EL (cell line): ENCODE measurements around the gene DHRS1.
"Not testable (repeated sequence)": the region's sequence is repeated elsewhere in the genome, so short reads cannot be mapped to it uniquely, and the experiment has no call there.

ENCODE experiments used
- DNase-seq: peaks from one replicate; pipeline ENCODE4 v3.0.0-alpha.2; 2016

Gene DHRS1

DNA sequence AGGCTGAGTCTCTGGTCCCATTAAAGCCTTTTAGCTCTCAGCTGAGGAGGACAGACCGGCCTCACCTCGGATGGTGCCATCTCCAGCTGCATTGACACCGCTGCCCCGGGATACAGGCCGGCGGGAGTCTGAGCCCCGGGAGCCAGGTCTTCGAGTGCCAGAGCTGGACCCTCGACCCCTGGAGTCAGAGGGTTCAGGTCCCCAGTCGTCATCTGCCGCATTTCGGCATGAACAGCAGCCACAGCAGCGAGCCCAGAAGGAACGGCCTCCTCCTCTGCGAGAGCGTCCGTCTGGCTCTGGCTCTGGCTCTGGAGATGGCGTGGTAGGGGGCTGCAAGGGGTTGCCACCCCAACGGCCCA is 37.6 kb downstream of the DHRS1 start:
- no peak for DNase-seq

DNA sequence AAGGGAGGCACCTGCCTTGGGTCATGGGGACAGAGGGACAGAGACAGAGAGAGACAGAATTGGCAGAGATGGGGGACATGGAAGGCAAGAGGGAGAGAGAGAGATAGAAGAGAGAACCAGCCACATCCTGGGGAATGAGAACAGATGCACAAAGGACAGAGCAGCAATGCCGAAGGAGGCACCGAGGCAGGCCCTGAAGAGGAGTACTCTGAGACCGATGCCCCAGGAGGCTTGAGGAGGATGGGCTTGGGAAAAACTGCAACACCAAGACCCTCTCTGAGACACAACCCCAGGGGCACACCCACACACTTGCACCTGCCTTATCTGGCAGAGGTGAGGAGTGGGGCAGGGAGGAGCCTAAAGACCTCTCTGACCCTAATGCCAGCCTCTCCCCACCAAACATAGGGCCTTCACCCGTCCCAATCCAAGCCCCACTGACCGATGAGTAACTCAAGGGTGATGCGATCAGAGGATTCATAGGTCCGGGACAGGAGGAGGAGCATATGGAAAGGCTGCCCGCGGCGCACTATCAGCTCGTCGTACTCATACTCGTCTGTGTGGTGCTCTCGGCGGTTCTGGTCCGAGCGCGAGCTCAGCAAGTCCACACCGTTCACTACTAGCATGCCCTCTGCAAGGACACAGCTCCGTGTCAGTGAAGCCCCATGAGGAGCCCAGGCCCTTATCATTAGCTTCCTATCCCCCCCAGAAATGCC is 38.2 kb downstream of the DHRS1 start:
- no peak for DNase-seq

DNA sequence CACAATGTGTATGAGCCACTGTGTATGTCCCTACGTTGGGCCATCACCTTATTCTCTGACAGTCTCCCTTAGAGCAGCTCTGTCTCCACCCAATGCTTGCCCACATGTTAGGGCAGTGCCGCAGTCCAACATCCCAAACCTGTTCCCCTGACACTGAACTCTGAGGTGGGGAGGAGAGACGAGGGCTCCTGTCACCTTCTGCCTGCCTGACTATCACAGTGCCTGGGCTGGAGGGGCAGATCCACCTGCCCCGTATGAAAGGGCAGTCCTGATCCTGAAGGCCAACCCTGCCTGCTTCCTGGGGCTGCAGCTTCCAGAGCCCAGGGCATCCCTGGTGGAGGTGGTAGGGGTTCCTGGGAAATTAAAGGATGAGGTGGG is 38.8 kb downstream of the DHRS1 start:
- DNase-seq = no peak

DNA sequence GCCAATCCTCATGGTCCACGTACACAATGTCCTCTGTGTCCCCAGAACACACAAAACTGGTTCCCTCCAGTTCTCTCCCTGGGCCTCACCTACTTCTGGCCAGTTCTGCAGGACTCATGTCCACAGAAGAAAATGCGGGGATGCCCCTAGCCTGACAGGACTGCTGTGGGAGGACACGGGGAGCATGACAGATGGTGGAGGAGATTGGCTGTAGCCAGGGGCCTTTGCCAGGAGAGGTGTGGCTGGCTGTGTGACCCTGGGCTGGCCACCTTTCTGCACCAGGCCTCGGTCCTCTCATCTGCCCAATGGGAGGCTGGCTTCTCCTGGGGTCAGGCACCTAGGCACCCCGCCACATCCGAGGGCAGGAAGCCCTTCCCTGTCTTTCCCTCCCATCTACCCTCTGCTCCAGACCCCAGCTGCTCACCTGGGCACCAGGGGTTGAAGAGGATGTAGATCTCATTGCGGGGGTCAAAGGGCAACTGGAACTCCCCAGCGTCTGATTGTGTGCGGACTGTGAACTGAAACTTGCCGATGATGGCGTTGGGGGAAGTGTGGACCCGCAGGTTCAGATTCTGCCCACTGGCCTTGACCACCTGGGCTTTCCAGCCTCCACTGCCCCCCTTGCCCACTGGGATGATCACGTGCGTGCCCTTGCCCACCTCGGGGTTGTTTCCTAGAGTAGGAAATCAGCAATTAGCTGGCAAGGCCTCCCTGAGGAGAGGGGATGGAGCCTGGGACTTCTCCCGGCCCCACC is 39.4 kb downstream of the DHRS1 start:
- DNase-seq = no peak

DNA sequence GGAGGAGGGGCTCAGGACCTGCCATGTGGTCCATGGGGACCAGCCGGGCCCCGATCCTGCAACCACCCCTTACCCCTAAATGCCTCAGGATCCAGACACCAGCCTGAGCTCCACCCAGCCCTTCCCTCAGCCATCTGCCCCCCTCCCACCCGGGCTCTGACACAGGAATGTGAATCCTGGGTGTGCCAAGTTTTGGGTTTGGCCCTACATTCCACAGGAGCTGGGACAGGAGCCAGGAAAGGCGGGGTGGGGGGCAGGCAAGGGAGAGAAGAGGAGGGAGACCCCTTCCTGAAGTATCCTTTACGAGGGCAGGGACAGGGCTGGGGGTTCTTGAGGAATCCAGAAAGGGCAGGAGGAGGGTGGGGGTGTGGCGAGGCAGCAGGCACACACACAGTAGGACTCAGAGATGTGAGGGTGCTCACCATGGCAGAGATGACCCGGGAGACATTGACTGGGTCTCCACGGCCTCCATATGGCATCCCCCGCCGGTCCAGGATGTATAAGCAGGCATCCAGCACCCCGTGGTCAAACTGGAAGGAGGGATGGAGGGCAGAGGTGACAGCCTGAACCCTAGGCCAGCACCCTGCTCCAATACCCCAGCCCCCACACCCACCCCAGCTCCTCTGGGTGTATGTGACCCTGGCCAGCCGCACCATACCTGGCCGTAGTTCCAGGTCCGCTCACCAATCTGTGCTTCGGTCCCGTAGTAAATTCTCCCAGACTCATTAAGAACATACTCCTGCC is 40.1 kb downstream of the DHRS1 start:
- DNase-seq = peak; percentile 75

DNA sequence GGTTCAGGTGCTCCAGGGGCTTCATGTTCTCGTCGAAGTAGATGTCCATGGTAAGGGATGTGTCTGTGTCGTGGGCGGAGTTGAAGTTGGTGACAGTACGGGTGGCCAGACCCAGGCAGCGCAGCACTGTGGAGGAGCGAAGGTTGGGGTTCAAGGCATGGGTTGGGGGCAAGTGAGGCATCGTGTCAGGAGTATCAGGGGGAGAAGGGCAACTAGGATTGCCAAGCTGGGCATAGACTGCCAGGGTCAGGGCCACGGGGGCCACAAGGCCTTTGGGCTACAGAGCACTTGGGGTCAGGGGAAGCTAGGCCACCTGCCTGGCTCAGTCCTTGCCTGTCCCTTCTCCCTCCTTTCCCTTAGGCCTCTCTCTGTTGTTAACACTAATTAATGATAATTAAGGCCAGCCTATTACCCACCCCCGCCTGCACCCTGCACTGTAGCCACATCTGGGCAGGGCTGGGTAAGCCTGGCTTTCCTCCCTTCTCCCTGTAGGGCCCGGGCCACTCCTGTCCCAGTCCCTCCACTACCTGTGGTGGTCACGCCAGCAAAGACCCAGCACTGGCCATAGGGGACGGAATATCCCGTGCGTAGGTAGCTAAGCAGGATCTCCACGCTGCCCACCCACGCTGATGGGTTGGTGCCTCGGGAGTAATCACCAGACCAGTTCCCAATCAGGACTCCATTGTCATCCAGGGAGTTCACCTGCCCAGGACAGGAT is 40.9 kb downstream of the DHRS1 start:
- no peak for DNase-seq

DNA sequence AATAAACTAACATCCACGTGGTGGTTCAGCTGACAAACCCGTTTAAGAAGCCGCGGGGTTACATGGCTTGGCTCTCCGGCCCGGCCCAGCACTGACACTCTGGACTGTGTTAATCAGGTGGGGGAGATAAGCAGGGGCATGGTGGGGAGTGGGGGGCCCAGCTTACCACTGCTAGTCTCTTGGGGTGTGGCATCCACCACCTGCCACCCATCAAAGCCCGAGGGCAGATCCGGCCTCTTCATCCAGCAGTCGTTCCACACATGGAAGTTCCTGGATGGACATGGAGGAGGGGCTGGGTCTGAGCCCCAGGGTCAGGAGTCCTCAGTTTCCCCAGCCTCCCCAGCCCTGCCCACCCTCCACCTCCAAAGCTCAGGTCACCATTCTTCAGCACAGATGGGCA is 41.5 kb downstream of the DHRS1 start:
- DNase-seq = no peak

DNA sequence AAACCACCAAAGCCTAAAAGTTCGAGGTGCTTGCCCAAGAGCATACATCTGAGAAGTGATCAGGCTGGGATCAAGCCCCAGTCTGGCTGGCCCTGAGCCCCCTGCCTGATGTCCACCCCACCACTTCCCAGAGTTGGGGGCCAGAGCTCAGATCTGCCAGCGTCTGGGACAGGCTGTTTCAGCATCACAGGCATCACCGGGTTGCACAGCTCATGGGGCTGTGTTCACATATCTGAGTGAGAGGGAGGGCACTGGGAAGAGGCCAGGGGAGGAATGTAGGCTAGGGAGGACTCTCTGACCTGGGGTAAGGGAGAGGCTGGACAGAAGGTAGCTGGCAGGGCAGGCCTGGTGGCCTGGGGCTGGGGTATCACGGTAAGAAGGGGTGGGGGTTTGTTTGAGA is 42.6 kb downstream of the DHRS1 start:
- DNase-seq = no peak

DNA sequence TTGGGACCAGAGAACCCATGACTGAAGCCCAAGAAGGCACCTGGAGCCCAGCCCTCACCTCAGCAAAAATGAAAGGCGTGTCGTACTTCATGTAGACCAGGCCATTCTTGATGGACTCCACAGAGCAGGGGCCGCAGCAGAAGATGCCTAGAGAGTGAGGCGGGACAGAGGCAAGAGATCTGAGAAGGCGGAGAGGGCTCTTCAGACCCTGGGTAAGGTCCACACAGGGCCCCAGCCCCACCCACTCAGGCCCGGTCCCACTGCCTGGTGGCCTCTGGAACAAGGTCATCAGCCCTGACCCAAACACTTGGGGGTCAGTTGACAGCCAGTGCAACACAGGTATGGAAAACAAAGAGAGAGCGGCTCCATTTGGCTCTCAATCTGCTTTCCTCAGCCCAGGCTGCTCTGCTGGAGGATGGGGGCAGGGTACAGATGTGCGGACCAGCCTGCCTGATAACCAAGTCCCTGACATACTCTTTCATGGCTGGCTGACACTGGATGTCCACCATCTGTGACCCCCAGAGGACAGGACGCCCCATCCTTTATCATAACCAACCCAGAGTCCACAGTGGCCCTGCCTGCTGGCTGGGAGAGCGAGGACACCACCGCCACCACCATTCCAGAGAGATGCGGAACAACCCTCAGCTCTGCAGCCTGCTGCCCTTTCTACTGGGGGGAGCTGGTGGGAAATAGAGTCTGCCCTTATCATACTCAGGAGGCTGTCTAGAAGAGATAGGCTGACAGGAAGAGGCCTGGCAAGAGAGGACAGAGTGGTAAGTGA is 43.5 kb downstream of the DHRS1 start:
- no peak for DNase-seq

DNA sequence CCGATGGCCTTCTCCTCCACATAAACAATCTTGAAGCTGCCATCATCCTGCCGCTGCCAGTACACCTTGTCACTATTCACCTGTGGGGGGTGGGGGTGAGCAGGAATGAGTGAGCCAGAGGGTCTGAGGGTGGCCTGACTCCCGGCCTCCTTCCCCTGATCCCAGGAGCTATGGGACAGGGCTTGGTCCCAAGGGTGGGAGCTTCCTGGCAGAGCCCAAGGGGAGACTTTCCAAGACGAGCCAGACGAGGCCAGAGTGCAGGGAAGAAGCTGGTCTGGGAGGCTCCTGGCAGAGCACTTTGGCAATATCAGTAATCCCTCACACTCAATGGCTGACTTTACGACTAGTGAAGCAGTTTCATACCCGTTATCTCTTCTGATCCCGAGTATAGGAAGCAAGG is 44.1 kb downstream of the DHRS1 start:
- no peak for DNase-seq

DNA sequence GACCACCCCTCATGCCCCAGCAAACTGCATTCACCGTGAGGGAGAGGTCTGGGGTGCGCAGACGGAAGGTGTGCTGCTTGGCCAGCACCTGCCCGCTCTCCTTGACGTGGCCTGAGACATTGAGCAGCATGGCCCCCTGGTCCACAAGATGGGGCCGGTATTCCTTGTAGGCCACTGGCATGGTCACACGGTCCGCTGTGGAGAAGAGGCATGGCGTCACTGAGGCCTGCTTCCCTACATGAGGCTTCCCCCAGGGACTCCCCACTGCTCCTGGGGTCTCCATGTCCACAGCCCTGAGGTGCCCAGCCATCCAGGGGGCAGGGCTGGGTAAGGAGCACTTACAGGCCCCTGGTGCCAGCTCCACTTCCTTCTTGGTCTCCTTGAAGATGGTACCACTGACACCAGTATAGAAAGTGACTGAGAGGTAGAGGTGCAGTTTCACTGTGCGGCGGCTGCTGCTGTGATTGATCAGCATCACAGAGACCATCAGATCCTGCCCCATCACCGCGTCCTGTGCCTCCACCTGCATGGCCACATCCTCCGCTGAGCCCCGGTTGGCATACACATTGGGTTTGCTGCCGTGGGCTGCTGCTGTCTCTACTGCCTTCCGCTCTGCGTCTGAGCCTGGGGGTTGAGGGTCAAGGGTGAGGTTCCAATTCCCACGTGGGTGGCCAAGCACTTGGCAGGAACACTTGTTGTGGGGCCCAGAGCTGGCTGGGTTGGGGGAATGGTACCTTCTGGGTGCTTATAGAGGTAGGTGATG is 44.8 kb downstream of the DHRS1 start:
- no peak for DNase-seq

DNA sequence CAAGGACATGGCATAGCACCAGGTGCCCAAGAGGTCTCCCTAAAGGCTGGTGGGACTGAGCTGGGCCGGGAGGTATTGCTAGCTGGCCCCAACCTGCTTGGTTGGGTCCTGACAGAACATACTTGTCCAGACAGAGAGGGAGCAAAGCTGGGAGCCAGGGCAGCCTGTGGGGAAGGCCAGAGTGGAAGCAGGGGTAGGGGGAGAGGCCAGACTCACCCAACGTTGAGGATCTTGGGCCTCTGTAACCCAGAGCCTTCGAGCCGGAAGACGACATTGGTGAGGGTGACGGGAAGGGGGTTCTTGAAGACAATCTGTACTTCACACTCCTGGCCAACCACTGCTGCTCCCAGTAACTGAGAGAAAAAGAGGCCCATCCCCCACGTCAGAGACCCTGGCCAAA is 45.6 kb downstream of the DHRS1 start:
- DNase-seq = no peak

DNA sequence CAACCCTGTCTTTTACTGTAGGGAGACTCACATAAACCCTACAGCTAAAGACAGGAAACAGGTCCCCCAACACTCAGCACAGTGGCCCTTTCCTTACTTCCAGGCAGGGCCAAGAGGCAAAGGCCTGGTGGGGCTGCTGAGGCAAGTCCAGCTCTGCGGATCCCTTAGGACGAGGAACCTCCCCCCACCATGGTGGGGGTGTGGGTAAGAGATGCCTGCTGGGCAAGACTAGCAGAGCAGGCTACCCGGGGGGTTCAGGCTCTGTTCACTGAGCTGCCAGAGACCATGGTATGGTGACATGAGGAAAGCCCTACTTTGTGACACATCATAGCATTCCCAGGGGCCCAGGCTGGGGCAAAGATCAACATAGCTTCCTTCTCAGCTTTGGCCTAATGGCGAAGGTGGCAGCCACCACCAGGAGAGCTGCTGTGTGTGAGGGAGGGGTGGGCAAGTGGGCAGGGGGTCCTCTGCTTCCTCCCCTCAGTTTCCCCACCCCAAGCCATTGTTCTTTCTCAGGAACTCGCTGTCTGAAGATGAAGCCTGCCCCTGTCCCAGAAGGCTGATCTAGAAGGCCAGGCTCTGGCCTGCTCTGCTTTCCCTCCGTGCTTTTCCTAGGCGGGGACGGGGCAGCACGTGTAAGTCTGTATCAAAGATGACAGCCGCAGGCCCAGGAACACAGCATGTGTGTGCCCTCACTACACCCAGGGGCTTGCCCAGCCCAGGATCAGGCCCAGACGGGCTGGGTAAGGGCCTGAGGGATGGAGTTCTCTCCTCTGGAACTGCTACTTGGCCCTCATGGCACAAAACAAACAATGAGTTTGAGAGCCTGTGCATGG is 47.1 kb downstream of the DHRS1 start:
- DNase-seq = no peak

DNA sequence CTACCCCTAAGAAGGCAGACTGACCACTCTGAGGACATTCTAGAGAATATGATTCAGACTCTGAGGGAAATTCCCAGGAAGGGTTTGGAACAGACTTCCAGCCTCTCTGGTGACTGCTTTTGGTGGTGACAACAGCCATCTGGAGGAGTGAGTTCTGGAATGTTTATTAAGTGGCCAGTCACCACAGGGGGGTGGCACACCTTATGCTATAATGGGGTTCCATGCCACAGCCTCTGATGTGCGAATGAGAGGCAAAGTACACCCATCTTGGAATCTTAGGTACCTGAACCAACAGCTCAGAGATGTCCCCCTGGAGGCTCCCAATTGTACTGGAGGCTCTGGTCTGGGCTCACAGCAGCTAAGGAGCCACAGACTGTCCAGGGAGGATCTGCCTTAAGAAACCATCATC is 47.7 kb downstream of the DHRS1 start:
- peak; percentile 74 for DNase-seq

DNA sequence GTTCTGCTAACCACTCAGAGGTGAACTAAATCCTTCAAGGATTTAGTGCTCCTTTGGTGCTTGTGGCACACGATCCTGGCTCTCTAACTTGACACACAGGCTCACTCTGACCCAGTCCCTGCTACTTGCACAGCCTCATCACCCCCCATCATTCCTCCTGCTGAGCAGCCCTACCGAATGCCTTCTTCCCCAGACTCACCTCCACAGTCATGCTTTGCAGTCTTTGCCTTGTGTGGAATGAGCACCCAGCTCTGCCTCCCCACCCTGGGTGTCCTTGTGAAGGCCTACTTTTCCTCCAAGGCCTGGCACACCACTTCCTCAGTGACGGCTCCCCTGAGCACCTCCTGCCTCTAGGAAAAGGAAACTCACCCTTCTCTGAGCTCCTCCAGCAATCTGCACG is 49.2 kb downstream of the DHRS1 start:
- no peak for DNase-seq

DNA sequence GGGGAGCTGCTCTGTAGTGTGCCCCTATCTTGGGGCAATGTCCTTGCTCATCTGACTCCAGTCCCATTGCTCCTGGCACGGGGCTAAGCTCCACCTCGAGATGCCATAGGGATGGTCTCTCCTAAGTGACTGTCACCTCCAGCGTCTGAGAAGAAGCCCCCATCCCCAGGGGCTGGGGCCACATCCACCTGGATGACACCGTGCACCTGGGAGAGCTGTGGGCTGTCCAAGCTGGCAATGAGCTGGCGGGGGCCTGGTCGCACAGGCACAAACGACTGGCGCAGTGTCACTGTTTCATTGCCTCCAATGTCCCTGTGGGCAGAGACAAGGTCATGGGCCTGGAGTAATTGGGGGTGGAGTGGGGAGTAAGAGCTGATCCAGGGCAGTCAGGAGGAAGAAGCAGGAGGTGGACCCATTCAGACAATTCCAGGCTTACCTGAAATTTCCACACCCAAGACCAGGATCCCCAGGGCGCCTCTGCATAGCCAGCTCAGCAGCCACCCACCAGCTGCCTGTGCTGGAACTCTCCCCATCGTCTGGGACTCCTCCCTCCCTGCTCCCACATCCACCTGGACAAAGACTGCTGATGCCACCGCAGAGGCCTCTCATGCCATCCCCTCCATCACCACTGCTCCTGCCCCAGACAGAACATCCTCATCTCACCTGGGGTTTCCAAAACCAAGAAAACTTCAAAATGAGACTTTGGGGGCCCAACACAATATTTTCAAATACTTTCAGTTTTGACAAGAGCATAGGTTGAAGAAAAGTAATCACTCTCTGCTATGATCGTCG is 50.2 kb downstream of the DHRS1 start:
- no peak for DNase-seq

DNA sequence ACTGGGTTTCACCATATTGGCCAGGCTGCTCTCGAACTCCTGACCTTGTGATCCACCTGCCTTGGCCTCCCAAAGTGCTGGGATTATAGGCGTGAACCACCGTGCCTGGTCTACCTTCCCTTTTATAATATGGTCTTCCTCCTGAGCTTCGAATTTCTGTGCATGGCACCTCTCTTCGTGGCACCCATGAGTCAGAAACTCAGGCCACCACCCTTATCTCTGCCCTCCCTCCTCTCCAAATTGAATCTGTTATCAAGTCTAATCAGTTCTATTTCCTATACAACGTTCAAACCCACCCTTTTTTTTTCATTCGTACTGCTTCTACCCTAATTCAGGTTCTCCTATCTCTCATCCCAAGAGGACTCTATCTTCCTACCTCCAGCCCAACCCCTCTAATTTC is 52.2 kb downstream of the DHRS1 start:
- DNase-seq = no peak

DNA sequence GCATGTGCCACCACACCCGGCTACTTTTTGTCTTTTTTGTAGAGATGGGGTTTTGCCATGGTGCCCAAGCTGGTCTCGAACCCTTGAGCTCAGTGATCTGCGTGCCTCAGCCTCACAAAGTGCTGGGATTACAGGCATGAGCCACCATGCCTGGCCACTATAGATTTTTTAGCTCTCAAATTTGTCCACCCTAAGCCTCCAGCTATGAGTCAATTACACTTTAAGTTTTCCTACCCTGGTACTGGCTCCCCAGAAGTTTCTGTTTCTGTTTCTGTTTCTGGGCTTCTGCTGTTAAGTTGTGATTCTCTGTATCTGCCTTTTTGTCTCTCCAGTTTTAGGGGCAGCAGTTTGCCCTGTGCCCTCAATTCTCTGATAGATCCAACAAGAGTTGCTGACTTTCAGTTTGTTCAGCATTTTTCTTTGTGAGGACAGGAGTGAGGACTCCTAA is 52.8 kb downstream of the DHRS1 start:
- peak; percentile 40 for DNase-seq

DNA sequence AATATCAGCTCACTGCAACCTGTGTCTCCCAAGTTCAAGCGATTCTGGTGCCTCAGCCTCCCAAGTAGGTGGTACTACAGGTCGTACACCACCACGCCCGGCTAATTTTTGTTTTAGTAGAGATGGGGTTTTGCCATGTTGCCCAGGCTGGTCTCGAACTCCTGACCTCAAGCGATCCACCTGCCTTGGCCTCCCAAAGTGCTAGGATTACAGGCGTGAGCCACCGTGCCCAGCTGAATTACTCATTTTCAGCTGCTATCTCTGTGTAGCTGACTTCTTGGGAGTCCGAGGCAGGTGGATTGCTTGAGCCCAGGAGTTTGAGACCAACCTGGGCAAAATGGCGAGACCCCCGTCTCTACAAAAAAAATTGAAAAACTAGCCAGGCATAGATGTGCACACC is 54.2 kb downstream of the DHRS1 start:
- DNase-seq = not testable (repeated sequence)

DNA sequence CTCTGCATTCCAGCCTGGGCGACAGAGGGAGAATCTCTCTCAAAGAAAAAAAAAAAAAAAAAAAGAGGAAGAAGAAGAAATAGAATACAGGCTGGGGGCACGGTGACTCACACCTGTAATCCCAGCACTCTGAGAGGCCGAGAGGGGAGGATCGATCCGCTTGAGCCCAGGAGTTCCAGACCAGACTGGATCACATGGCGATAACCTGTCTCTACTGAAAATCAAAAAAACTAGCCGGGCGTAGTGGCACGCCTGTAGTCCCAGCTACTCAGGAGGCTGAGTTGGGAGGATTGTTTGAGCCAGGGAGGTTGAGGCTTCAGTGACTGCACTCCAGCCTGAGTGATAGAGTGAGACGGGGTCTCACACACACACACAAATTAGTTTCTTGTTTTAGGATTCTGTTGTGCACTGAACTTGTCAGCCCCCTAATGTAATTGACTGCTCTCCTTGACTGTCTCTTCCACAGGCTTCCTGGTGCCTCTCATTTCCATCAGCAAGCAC is 56.2 kb downstream of the DHRS1 start:
- DNase-seq = no peak
